Nephron progenitor cell (in vitro differentiated cells): ENCODE measurements around the gene MAST4.
A peak's percentile ranks its signal among the peaks of the same experiment; 100 is the strongest.

ENCODE experiments used
- DNase-seq: peaks from one replicate; pipeline ENCODE4 v3.0.0; 2021
- H3K27ac Mint-ChIP-seq: 2 replicates; pipeline ENCODE4 v1.8.0; 2021; ENCODE audit warnings: mild to moderate bottlenecking, moderate library complexity, mixed read lengths
- H3K27me3 Mint-ChIP-seq: 2 replicates; pipeline ENCODE4 v1.8.0; 2021; ENCODE audit warnings: mild to moderate bottlenecking, low read depth, mixed read lengths; ENCODE audit not compliant: poor library complexity
- H3K36me3 Mint-ChIP-seq: 2 replicates; pipeline ENCODE4 v1.8.0; 2021; ENCODE audit warnings: low read depth, mixed read lengths
- H3K4me1 Mint-ChIP-seq: 2 replicates; pipeline ENCODE4 v1.8.0; 2021; ENCODE audit warnings: mixed read lengths
- H3K4me3 Mint-ChIP-seq: 2 replicates; pipeline ENCODE4 v1.8.0; 2021; ENCODE audit warnings: mild to moderate bottlenecking, moderate library complexity, mixed read lengths
- H3K9me3 Mint-ChIP-seq: 2 replicates; pipeline ENCODE4 v1.8.0; 2021; ENCODE audit warnings: mild to moderate bottlenecking, moderate library complexity, mixed read lengths
- TF ChIP-seq, protein P1 (sequence below): fragments of 200-600 bp; sonication (generic); IDR thresholded peaks from 2 replicates; pipeline ENCODE4 v1.5.0; 2021; ENCODE audit warnings: antibody characterized with exemption

MAST4 gene

DNA sequence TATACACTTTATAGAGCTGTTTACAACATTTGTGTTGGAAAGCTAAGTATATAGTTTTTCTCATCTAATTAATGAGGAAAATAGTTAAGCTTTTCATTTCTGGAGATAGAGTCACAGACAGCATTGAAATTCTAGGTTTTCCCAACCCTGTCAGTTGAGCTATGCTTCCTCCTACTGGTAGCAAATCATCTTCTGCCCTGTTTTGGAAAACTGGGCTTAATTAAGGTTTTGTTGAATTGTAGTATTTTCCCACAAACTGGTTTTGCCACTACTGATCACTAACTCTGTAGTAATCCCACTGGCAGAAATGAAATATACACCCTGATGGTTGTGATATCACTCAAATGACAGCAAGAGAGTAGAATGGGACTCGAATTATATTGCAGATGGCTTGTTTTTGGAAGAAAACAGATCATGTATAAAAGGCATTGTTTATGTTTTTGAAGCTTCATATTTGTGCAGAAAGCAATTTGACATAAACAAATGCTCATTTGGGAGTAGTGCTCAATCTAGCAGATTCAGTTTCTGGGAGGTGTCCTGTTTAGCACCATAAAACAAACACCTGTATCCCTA, 553.8 kb downstream of the MAST4 start:
- Mint-ChIP-seq H3K27ac (no peak overlapping the region), H3K9me3 (no peaks in the 10 kb centered on the region), H3K27me3 (peaks cover 4% of the 10 kb centered on the region), H3K4me1 (peaks cover 34% of the 10 kb centered on the region), H3K4me3 (no peak overlapping the region), H3K36me3 (peaks cover 54% of the 10 kb centered on the region)
- TF ChIP-seq, protein P1, sequence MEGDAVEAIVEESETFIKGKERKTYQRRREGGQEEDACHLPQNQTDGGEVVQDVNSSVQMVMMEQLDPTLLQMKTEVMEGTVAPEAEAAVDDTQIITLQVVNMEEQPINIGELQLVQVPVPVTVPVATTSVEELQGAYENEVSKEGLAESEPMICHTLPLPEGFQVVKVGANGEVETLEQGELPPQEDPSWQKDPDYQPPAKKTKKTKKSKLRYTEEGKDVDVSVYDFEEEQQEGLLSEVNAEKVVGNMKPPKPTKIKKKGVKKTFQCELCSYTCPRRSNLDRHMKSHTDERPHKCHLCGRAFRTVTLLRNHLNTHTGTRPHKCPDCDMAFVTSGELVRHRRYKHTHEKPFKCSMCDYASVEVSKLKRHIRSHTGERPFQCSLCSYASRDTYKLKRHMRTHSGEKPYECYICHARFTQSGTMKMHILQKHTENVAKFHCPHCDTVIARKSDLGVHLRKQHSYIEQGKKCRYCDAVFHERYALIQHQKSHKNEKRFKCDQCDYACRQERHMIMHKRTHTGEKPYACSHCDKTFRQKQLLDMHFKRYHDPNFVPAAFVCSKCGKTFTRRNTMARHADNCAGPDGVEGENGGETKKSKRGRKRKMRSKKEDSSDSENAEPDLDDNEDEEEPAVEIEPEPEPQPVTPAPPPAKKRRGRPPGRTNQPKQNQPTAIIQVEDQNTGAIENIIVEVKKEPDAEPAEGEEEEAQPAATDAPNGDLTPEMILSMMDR: no peak
- no peak for DNase-seq

DNA sequence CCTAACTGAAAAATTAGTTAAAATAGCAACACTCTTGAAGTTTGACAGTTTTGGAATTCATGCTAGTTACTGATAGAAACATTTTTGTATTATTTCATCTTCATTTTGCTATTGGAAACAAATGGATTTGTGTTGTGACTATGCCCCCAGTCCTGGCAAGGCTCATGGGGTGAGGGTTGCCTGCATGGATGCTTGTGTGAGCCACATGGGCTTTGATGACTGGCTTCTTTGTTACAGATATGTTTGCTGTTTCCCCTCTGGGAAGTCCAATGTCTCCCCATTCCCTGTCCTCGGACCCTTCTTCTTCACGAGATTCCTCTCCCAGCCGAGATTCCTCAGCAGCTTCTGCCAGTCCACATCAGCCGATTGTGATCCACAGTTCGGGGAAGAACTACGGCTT, 556.2 kb downstream of the MAST4 start:
- Mint-ChIP-seq H3K4me3 (no peak overlapping the region), H3K36me3 (peaks cover 41% of the 10 kb centered on the region), H3K4me1 (peaks cover 31% of the 10 kb centered on the region), H3K9me3 (no peaks in the 10 kb centered on the region), H3K27me3 (no peaks in the 10 kb centered on the region), H3K27ac (no peak overlapping the region)
- TF ChIP-seq, protein P1: no peak
- no peak for DNase-seq

DNA sequence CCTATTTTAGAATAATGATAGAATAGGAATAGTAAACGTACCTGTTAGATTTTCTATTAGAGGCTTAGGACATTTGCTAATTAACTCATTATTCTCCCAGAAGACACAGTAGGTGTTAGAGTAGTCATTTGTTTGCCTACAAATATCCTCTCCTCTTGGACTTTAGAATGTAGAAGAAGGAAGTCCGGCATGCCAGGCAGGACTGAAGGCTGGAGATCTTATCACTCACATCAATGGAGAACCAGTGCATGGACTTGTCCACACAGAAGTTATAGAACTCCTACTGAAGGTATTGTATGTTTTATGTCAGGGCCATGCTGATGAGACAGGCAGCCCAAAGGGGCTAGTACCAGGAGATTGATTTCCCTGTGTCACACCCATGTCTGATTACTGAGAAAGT, 557.1 kb downstream of the MAST4 start:
- H3K9me3 Mint-ChIP-seq: no peaks in the 10 kb centered on the region

DNA sequence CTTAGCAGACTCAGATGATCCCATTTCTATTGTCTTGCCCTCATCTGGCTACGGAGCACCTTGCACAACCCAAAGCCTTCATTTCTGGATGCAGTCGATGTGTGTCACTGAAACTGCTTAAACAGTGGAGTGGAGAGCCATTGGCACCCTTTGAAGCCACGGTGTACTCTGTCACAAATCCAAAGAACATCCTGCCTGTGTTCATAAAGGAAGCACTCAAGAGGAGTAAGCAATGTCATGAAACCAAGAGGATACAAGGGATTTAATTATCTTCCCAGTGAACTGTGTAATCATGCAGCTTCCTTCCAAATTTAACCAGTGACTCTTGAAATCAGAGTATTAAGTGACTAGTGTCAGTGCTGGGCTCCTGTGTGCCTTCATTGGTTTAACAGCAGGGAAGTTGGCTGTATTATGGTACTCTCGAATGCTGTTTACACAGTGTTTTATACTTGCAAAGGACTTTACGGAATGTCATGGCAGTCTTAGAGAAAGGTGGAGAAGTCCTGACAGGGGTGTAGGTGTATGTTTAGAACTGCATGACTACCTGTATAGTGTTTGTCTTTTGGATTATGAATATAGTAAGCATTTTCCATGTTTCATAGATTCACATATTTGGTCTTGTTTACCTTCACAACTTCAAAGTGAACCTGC, 558.5 kb downstream of the MAST4 start:
- H3K36me3 Mint-ChIP-seq: peaks cover 34% of the 10 kb centered on the region
- peaks cover 20% of the 10 kb centered on the region for H3K4me1 Mint-ChIP-seq
- H3K27ac Mint-ChIP-seq: no peak overlapping the region

More for the DNA sequence above, 557.1 kb downstream of the MAST4 start:
- H3K27me3 Mint-ChIP-seq: no peaks in the 10 kb centered on the region
- H3K4me1 Mint-ChIP-seq: peaks cover 32% of the 10 kb centered on the region
- no peak for DNase-seq
- H3K27ac Mint-ChIP-seq: no peak overlapping the region
- peaks cover 34% of the 10 kb centered on the region for H3K36me3 Mint-ChIP-seq
- H3K4me3 Mint-ChIP-seq: no peak overlapping the region
- TF ChIP-seq, protein P1: no peak

DNA sequence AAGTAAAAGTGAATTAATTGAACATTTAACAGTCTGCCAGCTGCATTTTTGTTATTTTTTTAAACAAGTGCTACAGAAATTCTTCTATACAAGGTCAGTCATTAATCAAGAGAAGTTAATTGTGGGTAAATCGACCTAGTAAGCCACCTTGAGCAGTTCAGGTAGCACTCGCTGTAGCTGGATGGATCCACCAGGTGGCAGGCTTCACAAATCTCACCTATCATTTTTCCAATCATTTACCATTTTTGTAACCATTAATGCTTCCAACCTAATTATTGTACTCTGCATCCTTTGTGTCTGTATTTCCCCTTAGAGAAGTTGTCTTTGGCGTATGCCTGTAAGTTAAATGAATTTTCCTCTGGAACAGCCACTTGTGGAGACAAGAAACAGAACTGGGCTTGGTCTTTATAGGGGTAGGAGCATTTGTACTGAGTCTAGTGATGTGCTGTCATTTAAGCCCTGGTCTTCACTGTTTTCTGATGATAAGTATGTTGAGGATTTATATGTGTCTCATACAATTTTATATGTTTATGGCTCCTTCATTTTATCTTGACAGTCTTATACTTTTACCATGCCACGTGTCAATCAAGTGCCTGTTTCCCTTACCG, 560.9 kb downstream of the MAST4 start:
- H3K4me3 Mint-ChIP-seq: no peak overlapping the region
- peak; percentile 40 for DNase-seq
- TF ChIP-seq, protein P1: peak; percentile 83
- H3K27ac Mint-ChIP-seq: no peak overlapping the region
- peaks cover 24% of the 10 kb centered on the region for H3K4me1 Mint-ChIP-seq
- no peaks in the 10 kb centered on the region for H3K27me3 Mint-ChIP-seq
- peaks cover 19% of the 10 kb centered on the region for H3K36me3 Mint-ChIP-seq
- H3K9me3 Mint-ChIP-seq: no peaks in the 10 kb centered on the region

More for the DNA sequence above, 558.5 kb downstream of the MAST4 start:
- H3K4me3 Mint-ChIP-seq: no peak overlapping the region
- H3K9me3 Mint-ChIP-seq: no peaks in the 10 kb centered on the region
- TF ChIP-seq, protein P1: no peak
- no peak for DNase-seq
- no peaks in the 10 kb centered on the region for H3K27me3 Mint-ChIP-seq

DNA sequence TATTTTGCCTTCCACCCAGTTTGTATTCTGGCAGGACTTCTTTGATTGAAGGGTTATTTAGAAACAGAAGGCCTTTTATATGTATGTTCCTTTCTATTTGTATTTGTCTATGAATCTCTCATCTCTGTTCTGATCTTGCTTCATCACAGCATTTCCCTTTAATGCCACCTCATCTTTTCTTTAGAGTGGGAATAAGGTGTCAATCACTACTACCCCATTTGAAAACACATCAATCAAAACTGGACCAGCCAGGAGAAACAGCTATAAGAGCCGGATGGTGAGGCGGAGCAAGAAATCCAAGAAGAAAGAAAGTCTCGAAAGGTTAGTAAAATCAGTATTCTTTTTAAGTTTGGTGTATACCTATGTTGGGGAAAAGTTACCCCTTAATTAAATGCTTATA, 564.1 kb downstream of the MAST4 start:
- no peak for DNase-seq
- Mint-ChIP-seq H3K9me3 (no peaks in the 10 kb centered on the region), H3K36me3 (peaks cover 27% of the 10 kb centered on the region), H3K4me3 (no peak overlapping the region), H3K27ac (no peak overlapping the region), H3K27me3 (no peaks in the 10 kb centered on the region), H3K4me1 (peaks cover 26% of the 10 kb centered on the region)
- TF ChIP-seq, protein P1: no peak
